Hindlimb muscle (tissue), 1 donor: ENCODE results near the gene GTF2A1L. TPM values are rescaled to one million over a fixed set of nuclear protein-coding genes. Genes with fewer than 3 reads are reported as not detected.
A peak's percentile ranks its signal among the peaks of the same experiment; 100 is the strongest.
"Not testable (repeated sequence)": the region's sequence is repeated elsewhere in the genome, so short reads cannot be mapped to it uniquely, and the experiment has no call there.

ENCODE experiments used
- DNase-seq: peaks from one replicate; pipeline ENCODE4 v3.0.0-alpha.2; 2013
- polyA plus RNA-seq: library from polyadenylated mRNA; unstranded; fragments of 120-200 nt; gene quantifications from one replicate; pipeline ENCODE4 v1.2.1, GENCODE V29; 2013; ENCODE audit not compliant: insufficient read length

Gene GTF2A1L
- polyA plus RNA-seq, 1 donor: not detected

GRCh38 chr2:48607307-48608014, 10.2 kb upstream of the GTF2A1L start:
- no peak for DNase-seq

- DNase-seq: no peak
Measured at GRCh38 chr2:48613211-48613610, 4.4 kb upstream of the GTF2A1L start.

- DNase-seq: not testable (repeated sequence)
Measured at GRCh38 chr2:48614581-48614980, 3.1 kb upstream of the GTF2A1L start.

GRCh38 chr2:48619526-48619925, 1.9 kb downstream of the GTF2A1L start:
- no peak for DNase-seq

- DNase-seq: no peak
Measured at GRCh38 chr2:48620604-48621003, 2.9 kb downstream of the GTF2A1L start.

- not testable (repeated sequence) for DNase-seq
Measured at GRCh38 chr2:48622691-48623090, 5.0 kb downstream of the GTF2A1L start.

GRCh38 chr2:48624696-48625095, 7.0 kb downstream of the GTF2A1L start:
- DNase-seq: no peak

- DNase-seq: no peak
Measured at GRCh38 chr2:48626047-48626446, 8.4 kb downstream of the GTF2A1L start.

- DNase-seq: no peak
Measured at GRCh38 chr2:48633143-48633542, 15.5 kb downstream of the GTF2A1L start.

GRCh38 chr2:48635786-48636185, 18.1 kb downstream of the GTF2A1L start:
- DNase-seq: no peak

GRCh38 chr2:48638261-48638660, 20.6 kb downstream of the GTF2A1L start:
- DNase-seq: no peak

- DNase-seq: peak; percentile 31
Measured at GRCh38 chr2:48651158-48651790, 33.6 kb downstream of the GTF2A1L start.

- no peak for DNase-seq
Measured at GRCh38 chr2:48668992-48669391, 51.3 kb downstream of the GTF2A1L start.

- no peak for DNase-seq
Measured at GRCh38 chr2:48673581-48673980, 55.9 kb downstream of the GTF2A1L start.

- DNase-seq: no peak
Measured at GRCh38 chr2:48674933-48675332, 57.3 kb downstream of the GTF2A1L start.

- DNase-seq: no peak
Measured at GRCh38 chr2:48677450-48677849, 59.8 kb downstream of the GTF2A1L start.

- no peak for DNase-seq
Measured at GRCh38 chr2:48685126-48685525, 67.5 kb downstream of the GTF2A1L start.

GRCh38 chr2:48691935-48692691, 74.5 kb downstream of the GTF2A1L start:
- DNase-seq: no peak

GRCh38 chr2:48693066-48693465, 75.4 kb downstream of the GTF2A1L start:
- DNase-seq: no peak

GRCh38 chr2:48693645-48694044, 76.0 kb downstream of the GTF2A1L start:
- no peak for DNase-seq

- no peak for DNase-seq
Measured at GRCh38 chr2:48694149-48694548, 76.5 kb downstream of the GTF2A1L start.

- no peak for DNase-seq
Measured at GRCh38 chr2:48695991-48696390, 78.3 kb downstream of the GTF2A1L start.

GRCh38 chr2:48696881-48697280, 79.2 kb downstream of the GTF2A1L start:
- no peak for DNase-seq
